ENCODE data around the gene KIF1A.

The KIF1A gene

GRCh38 chr2:240762971-240763370 is 57.0 kb downstream of the KIF1A start:
- DNase-seq: no peak

DNA sequence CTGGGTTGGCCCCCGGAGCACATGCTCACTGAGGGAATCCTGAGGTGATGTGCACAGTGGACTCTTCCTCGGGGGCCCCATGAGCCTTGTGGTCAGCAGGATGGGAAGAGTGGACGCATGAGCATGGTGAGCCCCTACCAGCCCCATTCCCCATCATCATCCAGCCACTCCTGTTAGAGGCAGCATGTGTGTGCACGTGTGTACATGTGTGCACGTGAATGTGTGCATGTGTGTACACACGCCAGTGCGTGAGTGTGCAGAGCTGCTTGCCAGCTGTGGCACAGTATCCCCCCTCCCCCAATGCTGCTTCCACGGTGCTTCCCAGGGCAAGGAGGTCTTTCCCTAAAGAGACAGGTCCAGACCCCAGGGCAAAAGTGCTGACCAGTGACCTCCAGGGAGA is 57.8 kb downstream of the KIF1A start:
- DNase-seq: no peak

DNA sequence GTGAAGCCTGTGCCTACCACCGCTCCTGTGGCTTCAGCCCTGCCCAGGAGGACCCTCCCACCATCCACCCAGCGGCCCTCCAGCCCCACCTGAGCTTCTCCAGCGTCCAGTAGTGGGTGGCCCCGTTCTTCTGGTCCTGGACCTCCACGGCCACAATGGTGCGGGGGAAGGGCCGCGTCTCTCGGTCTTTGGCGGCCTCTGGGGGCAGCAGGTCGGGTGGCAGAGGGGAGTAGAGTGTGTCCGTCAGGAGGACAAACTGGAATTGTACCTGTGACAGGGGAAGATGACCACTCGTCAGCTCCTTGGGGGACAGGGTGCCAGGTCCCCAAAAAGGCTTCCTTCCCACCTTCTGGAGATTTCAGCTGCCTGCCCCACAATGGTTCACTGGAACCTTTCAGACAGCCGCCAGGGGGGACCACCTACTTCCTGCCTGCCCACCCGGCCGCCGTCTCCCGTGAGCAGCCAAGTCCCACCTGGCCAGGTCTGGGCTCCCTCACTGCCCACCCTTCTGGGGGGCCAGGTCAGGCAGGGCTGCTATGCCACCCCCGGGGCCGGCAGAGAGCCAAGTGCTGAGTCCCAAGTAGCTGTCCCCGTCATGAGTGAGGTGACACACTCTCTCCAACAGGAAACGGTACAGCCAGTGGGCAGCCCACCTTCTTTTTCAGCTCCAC is 59.3 kb downstream of the KIF1A start:
- DNase-seq: no peak

DNA sequence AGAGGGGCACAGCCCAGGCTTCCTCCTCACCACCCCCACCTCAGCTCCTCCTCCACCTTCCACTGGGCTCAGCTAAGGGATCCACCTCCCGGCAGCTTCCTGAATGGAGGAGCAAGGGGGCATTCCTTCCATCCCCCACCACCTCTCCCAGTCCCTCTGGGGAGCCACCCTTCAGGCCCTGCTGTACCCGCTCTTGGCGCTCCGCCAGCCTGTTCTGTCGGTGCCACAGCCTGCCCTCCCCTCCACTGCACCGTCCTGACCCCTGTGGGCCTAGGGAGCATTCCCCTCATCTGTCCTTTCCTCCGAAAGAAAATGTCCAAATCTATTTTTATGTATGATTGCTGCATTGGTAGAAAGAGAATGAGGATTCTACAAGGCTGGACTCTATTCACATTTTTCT is 59.9 kb downstream of the KIF1A start:
- no peak for DNase-seq

GRCh38 chr2:240759459-240759858 is 60.6 kb downstream of the KIF1A start:
- no peak for DNase-seq

DNA sequence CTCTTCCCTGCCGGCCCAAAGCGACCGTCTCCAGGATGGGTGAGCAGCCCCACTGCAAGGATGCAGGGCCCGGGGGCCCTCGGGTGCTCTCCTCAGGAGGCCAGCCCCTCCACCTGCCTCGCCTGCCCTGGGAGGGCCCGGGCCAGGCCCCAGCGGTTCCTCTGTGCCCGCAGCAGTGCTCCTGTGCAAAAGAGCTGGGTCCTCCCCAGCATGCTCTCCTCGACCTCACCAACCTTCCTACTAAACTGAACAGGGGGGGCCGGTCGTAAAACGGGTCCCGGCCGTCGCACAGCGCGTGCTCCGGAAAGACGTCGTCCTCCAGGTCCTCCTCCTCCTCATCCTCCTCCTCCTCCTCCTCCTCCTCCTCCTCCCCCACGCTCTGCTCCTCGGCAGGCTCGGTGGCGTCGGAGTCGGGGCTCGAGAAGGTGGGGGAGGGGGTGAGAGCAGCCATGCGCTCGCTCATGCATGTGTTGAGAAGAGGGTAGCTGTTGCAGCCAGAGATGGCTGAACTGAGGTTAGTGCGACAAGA is 62.9 kb downstream of the KIF1A start:
- no peak for DNase-seq

GRCh38 chr2:240752209-240752608 is 67.8 kb downstream of the KIF1A start:
- no peak for DNase-seq

GRCh38 chr2:240750409-240750808 is 69.6 kb downstream of the KIF1A start:
- DNase-seq: no peak

DNA sequence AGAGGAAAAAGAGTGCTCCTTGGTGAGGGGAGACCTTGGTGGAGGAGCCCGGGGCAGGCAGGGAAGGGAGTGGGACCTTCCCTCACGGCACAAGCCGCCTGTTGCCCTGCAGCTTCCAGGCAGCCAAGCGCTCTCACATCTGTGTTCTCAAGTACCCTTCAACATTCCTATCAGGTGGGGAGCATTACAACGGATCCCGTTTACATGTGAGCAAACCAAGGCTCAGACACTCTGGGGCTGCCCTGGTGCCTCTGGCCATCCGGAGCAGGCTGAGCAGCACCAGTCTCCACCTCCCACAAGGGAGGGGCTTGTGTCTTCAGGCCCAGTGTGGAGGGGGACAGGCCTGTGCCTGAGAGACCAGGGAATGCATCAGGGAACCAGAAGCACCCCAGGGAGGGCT is 70.5 kb downstream of the KIF1A start:
- no peak for DNase-seq

- no peak for DNase-seq
Observed at GRCh38 chr2:240747256-240747655, 72.8 kb downstream of the KIF1A start.

GRCh38 chr2:240746671-240747070 is 73.3 kb downstream of the KIF1A start:
- DNase-seq: no peak

GRCh38 chr2:240745962-240746361 is 74.1 kb downstream of the KIF1A start:
- no peak for DNase-seq

GRCh38 chr2:240745456-240745855 is 74.6 kb downstream of the KIF1A start:
- DNase-seq: no peak

- DNase-seq: no peak
Observed at GRCh38 chr2:240742602-240743095, 77.4 kb downstream of the KIF1A start.

- DNase-seq: no peak
Observed at GRCh38 chr2:240741091-240741490, 78.9 kb downstream of the KIF1A start.

DNA sequence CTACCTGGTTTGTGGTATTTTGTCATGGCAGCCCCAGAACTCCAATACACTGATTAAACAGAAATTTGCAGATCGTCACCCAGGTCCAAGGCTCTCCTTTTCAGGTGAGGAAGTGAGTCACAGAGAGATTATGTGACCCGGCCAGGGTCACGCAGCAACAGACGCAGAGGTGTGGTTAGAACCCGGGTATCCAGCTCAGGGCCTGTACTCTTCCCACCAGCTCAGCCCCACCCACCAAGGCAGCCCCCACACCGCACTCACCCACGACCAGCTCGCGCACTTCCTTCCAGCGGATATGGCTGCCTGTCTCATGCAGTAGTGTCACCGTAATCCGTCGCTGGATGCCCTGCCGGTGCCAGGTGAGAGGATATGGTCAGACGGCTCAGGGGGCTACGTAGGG is 80.2 kb downstream of the KIF1A start:
- DNase-seq: no peak

DNA sequence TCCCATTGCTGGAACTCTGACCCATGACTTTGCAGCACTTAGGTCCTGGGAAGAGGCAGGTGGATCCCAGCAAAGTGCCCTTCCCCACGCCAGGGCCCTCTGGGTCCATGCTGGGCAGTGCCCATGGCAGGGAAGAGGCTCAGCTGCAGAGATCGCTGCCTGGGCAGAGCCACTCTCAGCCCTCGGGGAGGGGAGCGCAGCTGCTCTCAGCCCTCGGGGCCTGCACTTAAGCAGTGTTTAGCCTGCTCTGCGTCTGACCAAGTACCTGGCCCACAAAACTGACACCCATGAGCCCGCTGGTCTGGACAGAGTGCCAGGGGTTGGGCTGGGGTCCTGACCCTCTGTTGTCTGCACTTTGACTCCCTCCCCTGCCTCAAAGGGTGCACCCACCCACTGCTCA is 82.1 kb downstream of the KIF1A start:
- DNase-seq: no peak

DNA sequence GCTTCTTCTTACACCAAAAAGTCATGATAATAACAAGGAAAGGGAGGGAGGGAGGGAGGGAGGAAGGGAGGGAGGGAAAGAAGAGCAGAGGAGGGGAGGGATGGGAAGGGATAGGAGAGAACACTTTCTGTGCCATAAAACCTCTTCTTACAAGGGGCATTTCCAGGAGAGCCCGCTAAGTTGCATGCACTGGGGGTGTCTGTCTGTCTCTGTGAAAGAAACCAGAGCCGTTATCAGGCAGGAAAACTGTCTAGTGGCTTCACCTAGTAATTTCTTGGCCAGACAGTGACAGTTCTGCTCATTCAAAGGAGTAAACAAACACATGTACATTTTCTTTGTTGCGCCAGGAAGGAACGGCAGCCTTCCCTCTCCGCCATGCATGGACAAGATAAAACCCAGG is 82.5 kb downstream of the KIF1A start:
- DNase-seq: no peak

DNA sequence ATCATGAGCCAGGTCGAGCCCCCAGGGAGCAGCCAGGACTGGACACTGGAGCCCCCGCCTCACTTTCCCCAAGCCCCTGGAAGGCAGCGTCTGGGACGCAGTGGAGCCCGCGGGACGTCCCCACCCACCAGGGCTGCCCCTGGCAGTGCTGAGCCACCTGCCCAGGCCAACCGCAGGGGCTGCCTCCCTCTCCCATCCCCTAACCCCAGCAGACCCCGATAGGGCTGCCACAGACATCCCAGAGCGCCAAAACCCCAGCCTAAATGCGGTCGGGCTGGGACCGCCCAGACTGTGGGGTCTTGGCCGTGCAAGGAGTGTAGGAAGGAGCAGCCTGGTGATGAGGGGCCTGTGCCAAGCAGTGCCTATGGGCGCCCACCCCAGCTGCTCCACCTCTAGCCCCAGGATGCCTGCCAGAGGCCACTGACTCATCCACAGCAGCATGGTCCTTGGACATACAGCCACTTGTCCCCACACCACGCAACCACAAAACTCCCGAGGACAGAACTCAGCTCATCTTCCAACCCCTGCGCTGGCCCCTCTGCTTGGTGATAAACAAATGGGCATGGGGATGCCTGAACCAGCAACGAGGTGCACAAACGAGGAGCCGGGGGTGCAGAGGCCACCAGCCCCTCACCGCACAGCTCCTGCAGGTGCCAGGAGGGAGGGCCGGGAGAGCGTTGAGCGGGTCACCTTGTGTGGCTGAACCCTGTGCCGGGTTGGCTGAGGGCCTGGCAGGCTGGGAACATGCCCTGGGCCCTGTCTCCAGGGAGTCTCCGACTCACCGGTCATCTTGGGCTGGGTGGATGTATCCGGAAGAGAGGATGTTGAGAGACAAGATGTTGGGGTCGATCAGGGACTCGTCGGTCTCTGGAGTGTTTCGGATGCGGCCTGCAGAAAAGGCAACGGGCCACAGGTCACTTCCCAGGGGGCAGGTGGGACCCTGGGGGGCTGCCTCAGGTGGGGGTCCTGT is 83.5 kb downstream of the KIF1A start:
- DNase-seq: no peak

DNA sequence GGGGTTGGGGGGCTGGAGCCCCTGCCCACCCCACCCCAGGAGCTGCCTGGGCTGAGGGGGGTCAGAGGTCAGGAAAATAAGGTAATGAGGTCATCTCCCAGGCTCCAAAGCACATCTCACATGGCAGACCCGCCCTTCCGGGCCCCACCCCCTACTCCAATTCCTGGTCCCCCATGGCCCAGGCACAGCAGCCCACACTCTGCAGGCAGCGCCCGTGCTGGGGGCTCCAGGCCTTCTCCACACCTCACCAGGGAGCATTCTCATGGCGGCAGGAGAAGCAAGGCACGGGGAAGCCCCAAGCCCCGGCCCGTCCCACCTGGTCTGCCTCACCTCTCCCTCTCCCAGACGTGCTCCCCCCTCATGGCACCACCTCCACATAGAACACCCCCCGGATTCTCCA is 84.5 kb downstream of the KIF1A start:
- DNase-seq: no peak

DNA sequence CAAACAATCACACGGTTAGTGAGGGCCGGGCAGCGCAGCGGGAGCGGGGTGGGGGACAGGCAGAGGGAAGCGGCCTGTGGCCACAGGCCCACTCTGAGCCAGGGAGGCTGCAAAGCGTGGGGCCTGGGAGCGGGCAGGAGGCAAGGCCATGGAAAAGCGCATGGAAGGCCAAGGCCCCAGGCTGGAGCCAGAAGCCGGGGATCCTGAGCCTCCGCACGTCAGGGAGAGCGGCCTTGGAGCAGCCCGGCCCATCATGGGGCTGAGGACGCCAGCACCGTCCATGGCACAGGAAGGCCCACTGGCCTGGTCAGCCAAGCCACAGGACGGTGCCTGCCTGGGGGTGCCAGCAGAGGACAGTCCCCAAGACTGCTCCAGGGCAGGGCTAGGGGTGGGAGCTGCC is 85.3 kb downstream of the KIF1A start:
- DNase-seq: no peak

DNA sequence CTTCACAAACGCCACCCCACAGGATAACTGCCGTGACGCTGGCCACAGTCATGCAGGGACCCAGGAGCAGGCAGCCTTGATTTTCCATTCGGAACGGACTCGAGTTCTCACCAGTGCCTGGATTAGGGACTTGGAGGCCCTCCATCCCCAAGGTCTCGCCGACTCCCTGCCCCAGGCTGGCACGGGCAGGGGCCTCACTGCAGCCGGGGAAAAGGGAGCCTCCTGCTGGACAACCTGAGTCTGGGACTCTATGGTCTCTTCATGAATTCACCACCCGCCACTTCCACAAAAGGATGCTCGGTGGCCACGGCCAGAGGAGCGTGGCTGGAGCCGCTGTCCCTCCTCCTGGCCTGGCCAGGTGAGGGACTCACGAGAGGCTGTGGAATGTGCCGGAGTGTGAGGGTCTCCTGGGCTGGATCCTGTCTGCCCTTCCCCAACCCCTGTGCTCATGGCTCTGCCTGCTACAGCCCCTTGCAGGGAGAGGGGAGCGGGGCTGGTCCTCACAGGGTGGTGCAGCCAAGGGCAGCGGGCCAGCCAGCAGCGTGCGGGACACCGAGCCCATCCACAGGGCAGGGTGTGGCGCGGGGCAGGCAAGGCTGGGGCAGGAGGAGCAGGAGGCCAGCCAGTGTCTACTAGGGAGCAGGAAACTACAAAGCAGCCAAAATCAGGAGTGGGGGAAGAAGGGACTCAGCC is 86.1 kb downstream of the KIF1A start:
- no peak for DNase-seq

DNA sequence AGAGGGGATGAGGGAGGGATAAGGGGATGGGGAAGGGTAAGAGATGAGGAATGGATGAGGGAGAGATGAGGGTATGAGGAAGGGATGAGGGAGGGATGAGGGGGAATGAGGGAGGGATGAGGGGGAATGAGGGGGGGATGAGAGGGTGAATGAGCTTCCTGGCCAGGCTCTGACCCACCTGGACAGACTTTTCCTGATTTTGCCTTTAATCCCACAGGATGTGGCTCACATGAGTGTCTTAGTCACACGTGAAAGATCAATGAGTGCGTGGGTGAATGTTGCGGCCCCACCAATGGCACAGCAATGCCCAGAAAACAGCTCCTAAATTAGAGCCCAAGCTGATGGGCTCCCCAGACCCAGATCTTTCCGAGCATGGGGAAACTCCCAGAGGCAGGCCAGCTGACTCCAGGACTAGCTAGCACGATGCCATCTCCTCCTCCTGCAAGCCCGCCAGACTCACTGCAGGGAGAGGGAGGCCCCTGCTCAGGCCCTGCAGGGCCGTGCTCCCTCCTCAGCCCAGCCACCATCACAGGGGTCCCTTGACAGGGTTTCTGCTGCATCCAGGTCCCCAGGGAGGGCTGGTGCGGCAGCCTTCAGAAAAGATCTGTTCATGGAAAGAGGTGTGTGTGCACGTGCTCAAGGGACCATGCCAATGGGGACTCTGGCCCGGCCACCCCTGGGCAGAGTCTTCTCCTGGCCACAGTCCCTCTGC is 87.0 kb downstream of the KIF1A start:
- DNase-seq: no peak

Measured in NCI-H526 treated with DMSO at 0.1 percent for 48 hours (cell line).